Endothelial cell of umbilical vein (primary cell): ENCODE data around the gene SHC1. TPM values are rescaled to one million over a fixed set of nuclear protein-coding genes. Genes with fewer than 3 reads are reported as not detected.

Source experiments
- BruUV-seq: library from RNA; stranded (reverse); fragments of 400-500 nt; replicated peaks from 2 replicates; lab custom pipeline; 2021; lab: Mats Ljungman, UMichigan
- CTCF ChIA-PET: fragments of 300-600, 350-600 bp; sonication (Branson Sonifier 250); formaldehyde crosslinking; loops from one replicate; lab custom pipeline; 2021; ENCODE audit warnings: antibody characterized with exemption, inconsistent platforms; lab: Charles Lee
- POLR2A ChIA-PET: fragments of 300-600, 350-600 bp; sonication (Branson Sonifier 250); formaldehyde crosslinking; loops from one replicate; lab custom pipeline; 2021; ENCODE audit warnings: antibody characterized with exemption, inconsistent platforms; lab: Charles Lee
- DNase-seq: peaks from one replicate; pipeline ENCODE4 v3.0.0-alpha.2; 2011; ENCODE audit warnings: low read depth, low spot score
- FAIRE-seq: peaks from 2 replicates; lab custom pipeline; 2011; peaks lifted over from hg19 to GRCh38; lab: Jason Lieb, UNC
- H2AFZ ChIP-seq: 2 replicates; pipeline ENCODE4 v1.6.0; 2012; ENCODE audit warnings: low read depth, low read length, control low read depth, inconsistent platforms
- H3K27ac ChIP-seq: 2 replicates; pipeline ENCODE4 v1.5.1; 2011; ENCODE audit warnings: low read depth, mild to moderate bottlenecking, control low read depth, low read length, moderate library complexity; ENCODE audit not compliant: insufficient read depth
- H3K27me3 ChIP-seq, 2 experiments: 2 replicates each; pipeline versions ENCODE4 v1.6.0 to v1.6.1; 2011; ENCODE audit warnings: low read length in 2 of 2, mixed read lengths in 1 of 2; ENCODE audit not compliant: control insufficient read depth in 2 of 2, insufficient read depth in 2 of 2
- H3K36me3 ChIP-seq, 2 experiments: 2 replicates in 1 of 2; 3 replicates in 1 of 2; pipeline ENCODE4 v1.5.1; 2011; ENCODE audit warnings: low read length in 2 of 2, mild to moderate bottlenecking in 1 of 2, moderate library complexity in 1 of 2; ENCODE audit not compliant: control insufficient read depth in 2 of 2, insufficient read depth in 2 of 2; ENCODE audit errors: extremely low read depth in 1 of 2
- H3K4me1 ChIP-seq: 3 replicates; pipeline ENCODE4 v1.5.1; 2011; ENCODE audit warnings: mild to moderate bottlenecking, low read length; ENCODE audit not compliant: control insufficient read depth, insufficient read depth; ENCODE audit errors: extremely low read depth
- H3K4me2 ChIP-seq: 2 replicates; pipeline ENCODE4 v1.6.1; 2011; ENCODE audit warnings: low read length, control low read depth, mixed read lengths; ENCODE audit not compliant: insufficient read depth
- H3K4me3 ChIP-seq, 3 experiments: fragments of 200-600 bp in 1 of 3; sonication (generic), shearing (Covaris generic) in 1 of 3; replicated peaks in 1 of 3; 2 replicates each; pipeline ENCODE4 v1.5.1; 2011 to 2016; ENCODE audit warnings: control low read depth in 3 of 3, low read length in 3 of 3, mild to moderate bottlenecking in 2 of 3, inconsistent platforms in 1 of 3, low read depth in 1 of 3, moderate library complexity in 1 of 3; ENCODE audit not compliant: insufficient read depth in 1 of 3
- H3K79me2 ChIP-seq: 2 replicates; pipeline ENCODE4 v1.6.0; 2012; ENCODE audit warnings: low read length, inconsistent platforms; ENCODE audit not compliant: control insufficient read depth, insufficient read depth
- H3K9ac ChIP-seq: replicated peaks from 2 replicates; pipeline ENCODE3; 2011; ENCODE audit warnings: low read length, control low read depth; ENCODE audit not compliant: insufficient read depth; ENCODE audit errors: extremely low read depth
- H3K9me1 ChIP-seq: replicated peaks from 3 replicates; pipeline ENCODE4 v1.6.0; 2011; ENCODE audit warnings: mild to moderate bottlenecking, low read length; ENCODE audit not compliant: control insufficient read depth, insufficient read depth; ENCODE audit errors: extremely low read depth
- H3K9me3 ChIP-seq: replicated peaks from 2 replicates; pipeline ENCODE4 v1.5.1; 2012; ENCODE audit warnings: low read length, inconsistent platforms; ENCODE audit not compliant: control insufficient read depth, insufficient read depth
- H4K20me1 ChIP-seq: replicated peaks from 2 replicates; pipeline ENCODE3; 2011; ENCODE audit warnings: mild to moderate bottlenecking, low read length; ENCODE audit not compliant: control insufficient read depth, insufficient read depth; ENCODE audit errors: extremely low read depth
- JUN ChIP-seq: IDR thresholded peaks from 2 replicates; pipeline ENCODE4 v1.6.1; 2011; ENCODE audit warnings: borderline replicate concordance, low read depth; ENCODE audit not compliant: insufficient read length, insufficient read depth
- POLR2A ChIP-seq: IDR thresholded peaks from 2 replicates; pipeline ENCODE4 v1.6.1; 2012; ENCODE audit warnings: low read depth, mild to moderate bottlenecking, control low read depth, low read length
- POLR2AphosphoS5 ChIP-seq: IDR thresholded peaks from 2 replicates; pipeline ENCODE4 v1.6.1; 2012; ENCODE audit warnings: low read depth, mild to moderate bottlenecking, control low read depth, low read length, moderate library complexity; ENCODE audit not compliant: insufficient read depth
- dilution Hi-C: fragments of 300-500 bp; cut with MboI; formaldehyde crosslinking; loops from one replicate; pipeline ENCODE4 v1.15.0; 2019; ENCODE audit warnings: low sequenced_read_pairs; ENCODE audit not compliant: extremely low pct_ligation_motif_present
- intact Hi-C: fragments of 100-400 bp; cut with micrococcal nuclease; formaldehyde crosslinking; loops from one replicate; pipeline ENCODE4 v1.10.0; 2022
- polyA plus RNA-seq, 4 experiments: library from polyadenylated mRNA; depleted of rRNA in 3 of 4; stranded (reverse) in 3 of 4; unstranded in 1 of 4; fragments of >200 nt; gene quantifications; 2 replicates each; pipeline versions ENCODE4 v1.2.1 to v1.2.3, GENCODE V29; 2011 to 2012; ENCODE audit warnings: missing spikeins in 1 of 4
- total RNA-seq: library from RNA; stranded (reverse); gene quantifications from 2 replicates; pipeline ENCODE4 v1.2.3, GENCODE V29; 2021
- TF ChIP-seq, protein P1 (sequence below): IDR thresholded peaks from 2 replicates; pipeline ENCODE4 v1.6.1; 2011; ENCODE audit not compliant: insufficient read depth, insufficient read length

SHC1 gene
- total and polyA plus RNA-seq, 2 donors (not counting 3 experiments of a cell fraction or from before 2014, with no cell fraction given) = 316 to 324 TPM

DNA sequence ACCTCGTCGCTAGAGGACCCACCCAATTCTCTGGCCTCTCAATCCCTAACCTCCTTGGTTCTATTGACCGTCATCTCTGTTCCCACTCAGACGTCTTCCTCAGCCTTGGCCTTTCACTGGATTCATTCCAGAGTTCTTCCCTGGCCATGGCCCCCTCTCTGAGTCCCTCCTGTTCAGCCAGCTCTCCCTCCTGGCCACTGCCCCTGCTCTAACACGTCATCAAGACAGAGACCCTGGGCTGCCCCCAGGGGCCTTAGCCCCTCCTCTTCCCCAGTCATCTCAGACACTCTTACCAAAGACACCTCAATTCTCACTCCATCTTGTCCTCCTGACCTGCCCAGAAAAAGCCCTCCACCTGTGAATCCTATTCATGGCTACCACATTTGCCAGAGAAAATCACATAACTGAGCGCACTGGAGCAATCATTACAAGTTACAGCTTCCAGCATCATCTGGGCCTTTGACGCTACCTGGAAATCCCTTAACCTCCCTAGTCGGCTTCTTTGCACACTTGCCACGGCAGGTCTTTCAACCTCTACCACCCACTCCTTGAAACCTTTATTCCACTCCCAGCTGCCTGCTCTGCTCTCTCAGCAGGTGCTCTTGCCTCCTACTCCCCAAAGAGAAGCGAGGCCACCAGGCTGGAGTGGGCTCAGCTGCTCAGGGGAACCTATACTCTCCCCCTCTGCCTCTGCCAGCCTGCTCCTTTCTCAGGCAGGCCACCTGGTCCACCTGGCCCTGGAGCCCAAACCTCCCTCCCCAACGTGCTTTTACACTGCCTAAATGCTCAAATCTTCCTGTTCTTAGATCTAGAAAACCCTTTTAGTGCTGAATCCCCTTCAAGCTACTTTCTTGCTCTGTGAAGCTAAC lies 49.1 kb upstream of the SHC1 start:
- TF ChIP-seq JUN = no peak
- no peak for TF ChIP-seq POLR2AphosphoS5
- TF ChIP-seq, protein P1, sequence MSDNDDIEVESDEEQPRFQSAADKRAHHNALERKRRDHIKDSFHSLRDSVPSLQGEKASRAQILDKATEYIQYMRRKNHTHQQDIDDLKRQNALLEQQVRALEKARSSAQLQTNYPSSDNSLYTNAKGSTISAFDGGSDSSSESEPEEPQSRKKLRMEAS = no peak
- TF ChIP-seq POLR2A = no peak
- H3K4me3 ChIP-seq = no peak overlapping the region
- DNase-seq (no peak), FAIRE-seq (no peak)
- BruUV-seq = no TSS peak
- H4K20me1 ChIP-seq = no peaks in the 10 kb centered on the region
- no peak overlapping the region for H3K9ac ChIP-seq
- H3K79me2 ChIP-seq = no peaks in the 10 kb centered on the region
- no peaks in the 10 kb centered on the region for H3K9me3 ChIP-seq
- intact Hi-C loops (loop anchor here (5.0 kb wide), 1 partner anchor 462 kb away; the partner anchor contains the start of gene UBE2Q1), dilution Hi-C loops (no loop called here)
- H3K4me2 ChIP-seq = no peak overlapping the region
- H3K27ac ChIP-seq = no peak overlapping the region
- H3K36me3 ChIP-seq = peaks cover 0 to 18% of the 10 kb centered on the region in 2 experiments
- H2AFZ ChIP-seq = no peak overlapping the region
- CTCF ChIA-PET = interaction anchor here (1.1 to 2.4 kb wide), 8 partner anchors 19 to 460 kb away, joined by 3 to 16 read pairs (median 4); partner anchors contain the start of genes LENEP and PMVK
- H3K27me3 ChIP-seq = no peaks in the 10 kb centered on the region
- POLR2A ChIA-PET = interaction anchor here (0.6 kb wide), 1 partner anchor 9 kb away, joined by 6 read pairs; no protein-coding TSS in a partner anchor
- H3K9me1 ChIP-seq = no peaks in the 10 kb centered on the region
- peaks cover 9% of the 10 kb centered on the region for H3K4me1 ChIP-seq
